Liver (tissue), 3 donors: ENCODE data around the gene EXOC3L2.

Source experiments
- CTCF ChIP-seq: fragments of 150-350 bp; IDR thresholded peaks from 2 replicates; pipeline ENCODE4 v1.5.1; 2017; ENCODE audit warnings: improper control_type of control experiment, low read depth, low read length; ENCODE audit not compliant: missing input control
- EGR1 ChIP-seq, 2 donors: IDR thresholded peaks; 2 replicates each; pipeline ENCODE4 v1.6.1; 2016 to 2018; ENCODE audit warnings: antibody characterized with exemption in 2 of 2, low read depth in 2 of 2
- RAD21 ChIP-seq, 2 donors: IDR thresholded peaks; 2 replicates each; pipeline ENCODE4 v1.6.1; 2016; ENCODE audit warnings: antibody characterized with exemption in 2 of 2, mild to moderate bottlenecking in 2 of 2
- TF ChIP-seq, protein P1 (sequence below): IDR thresholded peaks from 2 replicates; pipeline ENCODE4 v1.6.1; 2016; ENCODE audit warnings: antibody characterized with exemption, mild to moderate bottlenecking
- donor health status: healthy.
- donor health status: healthy.

DNA sequence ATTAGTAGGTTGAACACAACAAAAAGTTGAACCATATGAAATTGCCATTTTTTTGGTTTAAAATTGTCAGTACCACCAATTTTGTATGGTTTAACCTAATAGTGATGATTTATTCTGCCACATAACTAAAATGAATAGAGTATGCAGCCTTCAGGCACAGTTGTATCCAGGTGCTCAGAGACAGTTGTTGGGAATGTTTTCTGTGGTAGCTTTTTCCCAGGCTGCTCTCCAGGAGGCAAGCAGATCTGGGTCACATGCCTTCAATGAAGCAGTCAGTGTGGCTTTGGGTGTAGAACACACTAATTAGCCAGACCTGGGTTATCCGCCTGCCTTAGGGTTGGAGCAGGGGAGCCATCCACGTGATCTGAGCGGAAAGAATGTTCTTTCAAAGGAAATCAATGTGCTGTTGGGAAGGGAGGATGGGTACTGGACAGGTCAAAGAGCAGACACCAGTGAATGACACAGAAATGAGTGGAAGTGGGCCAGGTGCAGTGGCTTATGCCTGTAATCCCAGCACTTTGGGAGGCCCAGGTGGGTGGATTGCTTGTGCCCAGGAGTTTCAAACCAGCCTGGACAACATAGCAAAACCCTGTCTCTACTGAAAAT is 34.5 kb upstream of the EXOC3L2 start:
- TF ChIP-seq, protein P1, sequence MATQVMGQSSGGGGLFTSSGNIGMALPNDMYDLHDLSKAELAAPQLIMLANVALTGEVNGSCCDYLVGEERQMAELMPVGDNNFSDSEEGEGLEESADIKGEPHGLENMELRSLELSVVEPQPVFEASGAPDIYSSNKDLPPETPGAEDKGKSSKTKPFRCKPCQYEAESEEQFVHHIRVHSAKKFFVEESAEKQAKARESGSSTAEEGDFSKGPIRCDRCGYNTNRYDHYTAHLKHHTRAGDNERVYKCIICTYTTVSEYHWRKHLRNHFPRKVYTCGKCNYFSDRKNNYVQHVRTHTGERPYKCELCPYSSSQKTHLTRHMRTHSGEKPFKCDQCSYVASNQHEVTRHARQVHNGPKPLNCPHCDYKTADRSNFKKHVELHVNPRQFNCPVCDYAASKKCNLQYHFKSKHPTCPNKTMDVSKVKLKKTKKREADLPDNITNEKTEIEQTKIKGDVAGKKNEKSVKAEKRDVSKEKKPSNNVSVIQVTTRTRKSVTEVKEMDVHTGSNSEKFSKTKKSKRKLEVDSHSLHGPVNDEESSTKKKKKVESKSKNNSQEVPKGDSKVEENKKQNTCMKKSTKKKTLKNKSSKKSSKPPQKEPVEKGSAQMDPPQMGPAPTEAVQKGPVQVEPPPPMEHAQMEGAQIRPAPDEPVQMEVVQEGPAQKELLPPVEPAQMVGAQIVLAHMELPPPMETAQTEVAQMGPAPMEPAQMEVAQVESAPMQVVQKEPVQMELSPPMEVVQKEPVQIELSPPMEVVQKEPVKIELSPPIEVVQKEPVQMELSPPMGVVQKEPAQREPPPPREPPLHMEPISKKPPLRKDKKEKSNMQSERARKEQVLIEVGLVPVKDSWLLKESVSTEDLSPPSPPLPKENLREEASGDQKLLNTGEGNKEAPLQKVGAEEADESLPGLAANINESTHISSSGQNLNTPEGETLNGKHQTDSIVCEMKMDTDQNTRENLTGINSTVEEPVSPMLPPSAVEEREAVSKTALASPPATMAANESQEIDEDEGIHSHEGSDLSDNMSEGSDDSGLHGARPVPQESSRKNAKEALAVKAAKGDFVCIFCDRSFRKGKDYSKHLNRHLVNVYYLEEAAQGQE = peak; percentile 87
- TF ChIP-seq CTCF = no peak
- TF ChIP-seq EGR1 (IDR thresholded peaks at IDR 0.05; ENCODE audit: low read depth in 2 of 2) = peak; percentile 62 to 87
- peak; percentile 47 to 65 for TF ChIP-seq RAD21 (IDR thresholded peaks at IDR 0.05)
